HG02610 (cell line): ENCODE measurements around the gene OGT.
"Not testable (repeated sequence)": the region's sequence is repeated elsewhere in the genome, so short reads cannot be mapped to it uniquely, and the experiment has no call there.

ENCODE experiments used
- ATAC-seq: cut with Tn5 transposase; IDR thresholded peaks from one replicate; pipeline ENCODE4 v1.9.1; 2021; ENCODE audit warnings: mild to moderate bottlenecking, moderate library complexity; ENCODE audit not compliant: unreplicated experiment

The OGT gene

DNA sequence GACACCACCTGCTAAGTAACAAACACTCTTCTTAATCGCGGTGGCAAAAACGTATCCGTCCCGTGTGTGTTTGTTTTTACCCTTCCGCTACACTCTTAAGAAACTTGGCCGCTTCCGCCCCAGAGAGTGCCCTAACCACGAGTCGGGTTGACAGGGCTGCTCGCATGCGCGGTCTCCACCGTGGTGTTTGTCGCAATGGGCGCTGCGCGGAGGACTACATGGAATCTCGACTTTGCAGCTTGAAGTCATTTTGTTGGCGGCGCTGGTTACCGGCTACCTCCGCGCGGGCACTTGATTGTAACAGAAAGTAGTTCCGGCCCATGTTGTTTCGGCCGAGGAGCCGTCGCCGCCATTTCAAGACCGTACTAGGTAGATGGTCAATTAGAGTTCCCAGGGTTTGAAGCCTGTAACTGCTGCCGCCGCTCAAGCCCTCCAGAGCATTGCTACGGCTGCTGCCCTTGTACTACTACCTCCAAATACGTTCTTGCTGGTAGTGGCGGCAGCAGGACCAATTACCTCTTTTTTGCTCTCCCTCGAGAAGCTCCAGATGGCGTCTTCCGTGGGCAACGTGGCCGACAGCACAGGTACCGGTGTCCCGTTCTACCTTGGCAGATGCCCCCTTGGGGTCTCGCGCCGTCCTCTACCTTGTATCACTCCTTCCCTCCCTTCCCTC lies at the start of gene OGT:
Gene OGT, plus strand, starts transcription at position 352 of the 673 bp plus-strand sequence. Its CDS starts 196 bp downstream, at position 548.
- ATAC-seq: peak; percentile 77

DNA sequence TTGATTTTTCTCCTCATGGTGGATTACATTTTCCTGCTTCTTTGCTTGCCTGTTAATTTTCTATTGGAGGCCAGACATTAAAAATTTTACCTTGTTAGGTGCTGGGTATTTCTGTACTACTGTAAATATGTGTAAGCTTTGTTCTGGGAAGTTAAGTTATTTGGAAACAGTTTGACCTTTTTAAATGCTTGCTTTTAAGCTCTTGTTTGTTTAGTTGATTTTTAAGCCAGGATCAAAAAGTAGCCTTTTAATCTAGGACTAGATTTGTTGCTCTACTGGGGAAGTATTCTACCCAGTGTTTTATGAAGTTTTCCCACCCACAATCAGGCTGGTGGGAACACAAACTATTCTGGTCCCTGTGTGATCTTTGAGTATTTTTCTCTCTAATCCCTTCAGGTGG lies 45.1 kb upstream of the OGT start:
- no peak for ATAC-seq

DNA sequence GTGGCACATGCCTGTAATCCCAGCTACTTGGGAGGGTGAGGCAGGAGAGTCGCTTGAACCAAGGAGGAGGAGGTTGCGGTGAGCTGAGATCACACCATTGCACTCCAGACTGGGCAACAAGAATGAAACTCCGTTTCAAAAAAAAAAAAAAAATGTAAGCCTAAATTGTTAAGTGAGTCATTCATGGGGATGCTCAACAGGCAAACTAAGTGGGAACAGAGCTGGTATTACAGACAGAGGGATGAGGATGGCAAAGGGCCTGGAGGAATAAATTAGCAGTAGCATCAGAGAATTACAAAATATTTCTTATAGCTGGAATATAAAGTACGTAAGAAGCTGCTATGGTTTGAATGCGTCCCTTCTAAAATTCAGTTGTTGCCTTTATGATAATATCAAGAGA lies 43.4 kb upstream of the OGT start:
- ATAC-seq: no peak

DNA sequence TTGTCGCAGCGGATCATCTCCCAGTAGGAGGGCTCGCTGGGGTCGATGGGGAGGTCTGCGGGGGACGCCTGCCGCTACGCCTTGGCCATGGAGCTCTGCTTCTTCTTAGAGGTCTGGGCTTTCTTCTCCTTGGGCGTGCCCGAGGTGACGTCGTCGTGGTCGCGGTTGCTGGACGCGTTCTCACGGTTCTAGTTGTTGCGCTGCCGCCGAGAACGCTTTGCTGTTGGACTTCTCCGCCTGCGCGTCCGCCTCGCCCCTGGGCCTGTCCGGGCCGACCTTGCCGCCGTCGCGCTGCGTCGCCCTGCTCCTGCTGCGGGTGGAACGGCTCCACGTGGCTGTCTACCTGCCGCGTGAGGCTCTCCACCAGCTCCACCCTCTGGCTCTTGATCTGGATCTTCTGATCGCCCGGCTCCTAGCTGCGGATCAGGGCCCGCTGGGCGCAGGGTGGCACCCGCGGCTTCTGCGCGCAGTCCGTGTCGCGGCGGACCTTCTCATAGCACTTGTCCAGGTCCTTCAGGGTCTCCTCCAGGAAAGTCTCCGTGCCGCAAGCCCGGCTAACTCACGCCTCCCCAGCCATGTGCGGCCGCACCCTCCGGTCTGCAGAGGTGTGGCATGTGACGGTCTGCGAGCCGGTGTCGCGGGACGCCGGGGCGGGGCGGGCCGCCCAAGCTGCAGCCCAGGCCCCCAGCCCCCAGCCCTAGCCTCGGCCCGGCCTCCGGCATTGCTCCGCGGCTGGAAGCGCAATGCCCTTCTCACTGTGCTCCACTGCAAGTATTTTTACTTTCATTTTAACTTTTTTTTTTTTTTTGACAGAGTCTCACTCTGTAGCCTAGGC lies 40.5 kb upstream of the OGT start:
- peak; percentile 48 for ATAC-seq

DNA sequence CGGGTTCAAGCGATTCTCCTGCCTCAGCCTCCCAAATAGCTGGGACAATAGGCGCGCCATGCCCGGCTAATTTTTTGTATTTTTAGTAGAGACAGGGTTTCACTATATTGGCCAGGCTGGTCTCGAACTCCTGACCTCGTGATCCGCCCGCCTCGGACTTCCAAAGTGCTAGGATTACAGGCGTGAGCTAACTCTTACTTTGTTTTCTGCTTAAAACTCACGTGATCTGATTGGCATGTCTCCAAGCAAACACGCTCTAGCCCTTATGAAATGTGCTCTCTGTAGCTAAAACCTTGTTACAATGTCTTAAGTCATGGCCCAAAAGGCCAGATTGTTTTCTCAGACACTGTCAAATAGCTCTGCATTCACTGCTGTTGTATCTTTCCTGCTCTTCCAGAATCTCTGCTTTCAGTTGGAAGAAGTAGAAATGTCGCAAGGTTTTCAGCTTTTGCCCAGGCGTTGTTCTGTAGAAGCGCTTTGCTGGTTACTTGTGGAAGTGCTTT lies 39.7 kb upstream of the OGT start:
- no peak for ATAC-seq

DNA sequence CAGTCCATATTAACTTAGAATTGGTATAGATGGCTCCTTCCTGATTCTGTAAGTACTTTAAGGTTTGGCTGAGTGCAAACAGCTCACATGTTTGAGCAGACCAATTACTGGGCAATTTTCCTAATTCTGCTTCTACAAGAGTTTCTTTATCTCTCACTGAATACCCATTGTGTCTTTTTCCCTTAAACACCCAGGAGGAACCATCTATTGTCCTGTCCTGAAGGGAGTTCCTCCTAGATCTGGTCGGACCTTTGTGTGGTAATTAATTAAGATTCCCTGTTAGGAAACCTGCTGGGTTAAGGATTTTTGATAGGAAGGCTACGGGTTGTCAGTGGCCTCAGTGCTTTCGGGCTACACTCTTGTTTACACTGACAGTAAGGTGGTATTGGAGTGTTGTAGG lies 36.9 kb upstream of the OGT start:
- not testable (repeated sequence) for ATAC-seq

DNA sequence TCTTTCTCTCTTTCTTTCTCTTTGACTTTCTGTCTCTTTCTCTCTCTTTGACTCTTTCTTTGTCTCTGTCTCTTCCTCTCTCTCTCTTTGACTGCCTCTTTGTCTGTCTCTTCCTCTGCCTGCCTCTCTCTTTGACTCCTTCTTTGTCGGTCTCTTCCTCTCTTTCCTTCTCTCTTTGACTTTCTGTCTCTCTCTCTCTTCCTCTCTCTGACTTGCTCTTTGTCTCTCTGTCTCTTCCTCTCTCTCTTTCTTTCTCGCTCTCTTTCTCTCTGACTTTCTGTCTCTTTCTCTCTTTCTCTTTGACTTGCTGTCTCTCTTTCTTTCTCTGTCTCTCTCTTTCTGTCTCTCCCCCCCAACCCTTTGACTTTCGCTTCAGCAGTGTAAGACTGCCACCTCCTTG lies 36.4 kb upstream of the OGT start:
- no peak for ATAC-seq

DNA sequence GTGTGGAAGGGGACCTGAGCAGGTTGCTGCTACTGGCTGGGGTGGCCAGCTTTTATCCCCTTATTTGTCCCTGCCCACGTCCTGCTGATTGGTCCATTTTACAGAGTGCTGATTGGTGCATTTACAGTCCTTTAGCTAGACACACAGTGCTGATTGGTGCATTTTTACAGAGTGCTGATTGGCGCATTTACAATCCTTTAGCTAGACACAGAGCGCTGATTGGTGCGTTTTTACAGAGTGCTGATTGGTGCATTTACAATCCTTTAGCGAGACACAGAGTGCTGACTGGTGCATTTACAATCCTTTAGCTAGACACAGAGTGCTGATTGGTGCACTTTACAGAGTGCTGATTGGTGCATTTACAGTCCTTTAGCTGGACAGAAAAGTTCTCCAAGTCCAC lies 30.8 kb upstream of the OGT start:
- not testable (repeated sequence) for ATAC-seq

DNA sequence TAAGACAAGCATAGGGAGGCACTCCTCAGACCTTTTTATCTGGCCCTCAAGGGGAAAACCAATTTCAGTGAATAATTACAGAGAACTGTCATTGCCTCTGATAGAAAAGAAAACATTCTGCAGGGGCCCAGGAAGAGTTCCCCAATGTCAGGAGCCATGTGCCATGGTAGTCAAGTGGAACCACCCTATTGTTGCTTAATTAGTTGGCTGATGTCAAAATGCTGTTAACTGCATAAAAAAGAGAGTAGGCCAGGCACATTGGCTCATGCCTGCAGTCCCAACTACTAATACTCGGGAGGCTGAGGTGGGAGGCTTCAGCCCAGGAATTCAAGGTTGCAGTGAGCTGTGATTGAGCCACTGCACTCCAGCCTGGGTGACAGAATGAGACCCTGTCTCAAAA lies 28.6 kb upstream of the OGT start:
- ATAC-seq: no peak

DNA sequence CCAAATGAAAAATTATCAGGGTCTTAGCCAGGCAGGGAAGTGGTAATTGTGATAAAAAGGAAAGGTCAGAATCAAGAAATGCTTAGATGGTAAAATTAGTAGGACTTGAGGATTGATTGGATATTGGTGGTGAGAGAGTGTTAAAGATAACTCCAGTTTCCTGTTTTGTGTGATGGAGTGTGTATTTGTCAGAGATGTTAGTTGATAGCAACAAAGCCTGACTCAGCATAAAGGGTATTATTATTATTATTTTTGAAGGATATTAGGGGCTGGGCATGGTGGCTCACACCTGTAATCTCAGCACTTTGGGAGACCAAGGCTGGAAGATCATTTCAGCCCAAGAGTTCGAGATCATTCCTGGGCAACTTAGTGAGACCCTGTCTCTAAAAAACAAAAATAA lies 23.6 kb upstream of the OGT start:
- no peak for ATAC-seq

DNA sequence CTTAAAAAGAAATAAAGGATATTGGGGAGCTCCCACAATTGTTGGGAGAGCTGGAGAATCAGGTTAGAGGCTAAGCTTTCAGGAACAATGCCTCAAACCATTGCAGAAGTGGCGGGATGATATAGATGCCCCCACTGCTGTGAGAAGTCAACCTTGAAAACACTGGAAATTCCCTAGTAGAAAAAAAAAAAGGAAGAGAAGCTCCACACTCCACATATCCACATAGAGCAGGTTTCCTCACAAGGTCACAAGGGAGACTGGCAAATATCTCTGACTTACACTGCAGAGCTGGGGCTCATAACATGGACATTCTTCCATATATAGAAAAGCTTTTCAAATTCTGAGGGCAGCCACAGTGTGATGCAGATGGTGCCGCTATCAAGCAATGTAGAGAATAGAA lies 22.7 kb upstream of the OGT start:
- ATAC-seq: no peak

DNA sequence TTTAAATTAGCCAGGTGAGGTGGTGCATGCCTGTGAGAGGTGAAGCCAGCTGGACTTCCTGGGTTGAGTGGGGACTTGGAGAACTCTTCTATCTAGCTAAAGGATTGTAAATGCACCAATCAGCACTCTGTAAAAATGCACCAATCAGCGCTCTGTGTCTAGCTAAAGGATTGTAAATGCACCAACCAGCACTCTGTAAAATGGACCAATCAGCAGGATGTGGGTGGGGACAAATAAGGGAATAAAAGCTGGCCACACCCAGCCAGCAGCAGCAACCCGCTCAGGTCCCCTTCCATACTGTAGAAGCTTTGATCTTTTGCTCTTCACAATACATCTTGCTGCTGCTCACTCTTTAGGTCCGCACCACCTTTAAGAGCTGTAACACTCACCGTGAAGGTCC lies 19.2 kb upstream of the OGT start:
- not testable (repeated sequence) for ATAC-seq

DNA sequence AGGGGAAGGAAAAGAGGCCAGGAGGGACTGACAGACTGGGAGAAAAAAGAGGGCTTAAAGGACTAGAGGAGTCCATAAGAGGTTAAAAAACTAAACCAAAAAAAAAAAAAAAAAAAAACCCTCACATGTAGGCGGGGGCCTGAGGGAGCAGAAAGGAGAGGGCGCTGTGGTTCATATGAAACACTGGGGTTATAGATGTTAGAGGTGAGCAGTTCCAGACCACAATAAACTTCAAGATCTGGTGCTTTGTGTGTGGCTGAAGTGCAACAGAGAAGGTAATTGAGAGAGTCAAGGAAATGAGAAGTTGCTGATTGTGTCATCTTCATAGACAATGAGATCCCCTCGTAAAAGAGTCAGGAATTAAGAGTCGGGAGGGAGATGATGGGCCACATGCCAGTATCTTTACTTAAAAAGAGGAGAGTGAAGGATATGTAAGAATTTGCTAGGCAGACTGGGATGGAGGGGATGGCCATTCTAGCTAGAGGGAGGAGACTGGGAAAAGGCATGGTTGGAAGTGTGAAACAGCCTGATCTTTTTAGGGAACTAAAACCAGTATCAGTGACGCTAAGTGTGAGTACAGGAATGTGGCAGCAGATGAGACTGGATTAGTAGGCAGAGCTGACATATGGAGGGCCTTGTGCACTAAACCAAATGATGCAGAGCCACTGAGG lies 18.4 kb upstream of the OGT start:
- ATAC-seq: peak; percentile 91

DNA sequence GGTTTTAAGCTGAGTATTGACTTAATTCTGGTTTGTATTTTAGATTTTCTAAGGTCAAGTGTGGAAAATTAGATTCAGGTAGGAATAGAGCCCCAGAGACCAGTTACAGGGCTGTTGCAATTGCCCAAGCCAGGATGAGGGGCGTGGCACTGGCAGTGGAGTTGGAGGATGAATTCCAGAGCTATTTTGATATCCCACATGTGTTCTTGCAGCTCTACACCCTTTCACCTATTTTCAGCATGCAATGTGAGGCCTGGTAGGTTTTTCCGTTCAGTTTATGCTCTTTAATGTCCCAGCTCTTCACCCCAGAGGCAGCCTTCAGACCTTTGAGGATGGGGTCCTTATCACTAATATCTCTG lies 17.9 kb upstream of the OGT start:
- ATAC-seq: no peak

DNA sequence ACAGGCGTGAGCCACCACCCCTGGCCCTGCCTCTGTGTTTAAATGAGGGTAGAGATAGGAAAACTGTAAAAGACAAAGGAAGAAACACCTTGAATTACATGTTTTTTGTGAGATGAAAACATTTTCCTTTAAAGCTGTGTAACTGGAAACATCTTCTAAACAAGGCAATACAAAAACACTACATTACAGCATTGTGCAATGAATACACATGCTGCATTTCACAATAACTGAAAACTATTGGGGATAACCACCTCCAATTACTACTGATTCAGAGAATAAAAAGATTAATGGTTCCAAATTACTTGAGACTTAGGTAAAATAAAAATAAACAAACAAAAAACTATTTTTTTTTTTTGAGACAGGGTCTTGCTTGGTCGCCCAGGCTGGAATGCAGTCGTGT lies 7.6 kb upstream of the OGT start:
- ATAC-seq: no peak

DNA sequence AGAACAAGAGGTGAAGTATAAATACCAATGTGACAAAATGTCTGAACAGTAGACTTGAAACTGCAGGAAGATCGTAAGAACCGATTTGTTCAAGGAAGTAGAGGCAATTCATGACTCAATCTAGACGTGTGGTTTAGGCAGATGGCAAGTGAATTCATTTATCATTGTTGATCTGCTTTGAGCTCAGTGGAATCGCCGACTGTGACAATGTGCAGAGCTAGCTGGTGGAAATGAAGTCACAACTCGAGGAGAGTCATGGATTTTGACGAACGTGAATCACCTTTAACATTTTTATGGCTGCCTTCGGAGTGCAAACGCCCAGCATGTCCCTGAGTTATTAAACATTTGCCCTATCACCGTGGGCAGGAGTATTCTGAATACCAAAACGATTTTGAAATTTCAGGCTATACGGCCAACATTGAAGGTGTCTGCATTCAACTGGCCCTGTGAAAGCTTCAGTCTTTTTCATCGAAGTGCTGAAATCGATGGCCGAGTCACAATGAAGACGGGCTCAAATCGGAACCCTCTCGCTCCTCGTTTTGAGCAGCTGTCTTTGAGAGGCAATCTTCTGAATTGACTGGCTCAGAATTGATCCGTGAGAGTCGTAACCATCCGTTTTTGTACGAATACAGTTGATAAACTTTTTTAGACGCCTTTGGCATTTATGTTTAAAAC lies 689 bp upstream of the OGT start:
- peak; percentile 32 for ATAC-seq

DNA sequence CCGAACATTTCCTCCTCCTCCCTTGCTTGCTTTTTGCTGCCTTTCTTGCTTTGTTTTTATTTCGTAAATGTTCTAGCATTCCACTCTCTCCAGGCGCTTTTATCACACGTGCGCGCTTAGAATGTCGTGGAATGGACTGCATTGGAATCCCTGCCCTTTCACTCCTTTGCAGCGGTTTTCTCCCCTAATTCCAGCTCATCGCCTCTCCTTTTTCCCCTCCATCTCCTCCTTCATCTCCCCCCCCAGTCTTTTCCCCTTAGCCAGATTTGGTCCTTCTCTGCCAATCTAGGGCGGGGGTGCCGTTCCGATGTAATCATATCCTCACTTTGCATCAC lies 579 bp downstream of the OGT start:
- ATAC-seq: no peak

DNA sequence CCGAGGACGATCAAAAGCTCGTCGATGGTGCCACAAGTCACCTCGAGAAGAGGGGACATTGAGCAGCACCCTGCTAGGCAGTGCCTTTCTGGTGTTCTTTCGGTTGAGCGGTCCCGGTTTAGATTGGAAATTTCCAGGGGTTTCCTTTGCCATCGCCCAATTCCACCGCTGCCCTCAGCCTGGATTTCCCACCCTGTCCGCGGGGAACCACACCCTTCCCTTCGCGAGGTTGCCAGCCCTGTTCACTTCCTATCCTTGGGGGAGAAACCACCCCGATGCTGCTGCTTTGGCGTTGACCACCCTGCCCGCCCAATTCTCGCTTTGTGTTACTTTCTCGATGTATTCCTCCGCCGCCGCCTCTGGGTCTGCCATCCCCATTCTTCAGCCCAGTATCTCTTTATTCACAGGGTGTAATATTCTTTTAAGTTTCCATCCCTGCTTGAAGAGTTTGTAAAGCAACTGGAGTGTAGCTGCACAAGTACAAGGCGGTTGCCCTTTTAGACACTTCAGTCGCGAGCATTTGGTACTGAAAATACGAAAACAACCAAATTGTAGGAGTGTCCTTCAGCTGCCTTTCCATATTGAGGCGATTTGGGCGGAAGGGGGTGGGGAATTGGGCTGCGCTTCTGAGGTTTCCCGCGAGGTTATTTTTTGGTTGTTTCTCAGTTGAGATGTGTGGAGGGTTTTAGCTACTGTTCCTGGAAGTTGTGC lies 1.1 kb downstream of the OGT start:
- ATAC-seq: peak; percentile 25

DNA sequence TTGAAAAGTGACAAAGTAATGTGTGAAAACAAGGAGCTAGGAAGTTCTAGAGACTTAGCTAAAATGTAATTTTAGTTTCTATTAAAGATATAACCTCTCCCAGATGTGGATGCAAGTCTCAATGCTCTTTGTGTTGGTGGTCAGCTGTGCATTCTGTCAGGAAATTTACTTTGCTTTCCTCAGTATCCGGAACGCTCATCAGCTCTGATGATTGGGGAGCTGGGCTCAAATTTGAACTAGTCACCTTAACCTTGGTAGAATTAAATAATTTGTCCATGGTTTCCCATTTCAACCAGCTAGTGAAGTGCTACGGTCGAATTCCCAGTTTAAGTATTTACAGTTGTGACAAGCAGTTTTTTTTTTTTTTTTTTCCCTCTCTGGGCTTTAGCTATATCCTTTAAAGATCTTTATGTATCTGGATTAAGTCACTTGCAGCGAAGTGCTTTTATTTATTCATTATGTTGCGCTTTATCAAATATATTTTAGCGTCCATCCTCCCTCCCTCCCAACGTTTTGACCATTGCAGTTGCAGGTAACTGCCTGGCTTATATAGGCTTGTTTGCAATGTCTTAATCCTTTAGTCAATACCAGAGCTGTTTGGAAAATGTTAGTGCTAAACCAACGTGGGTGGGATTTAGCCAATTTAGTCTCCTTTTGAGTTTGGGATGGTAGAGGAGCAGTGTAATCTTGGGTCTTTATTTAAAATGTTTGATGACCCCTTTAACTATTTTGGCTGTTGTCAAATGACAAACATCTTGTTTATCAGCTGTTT lies 2.1 kb downstream of the OGT start:
- ATAC-seq: no peak

DNA sequence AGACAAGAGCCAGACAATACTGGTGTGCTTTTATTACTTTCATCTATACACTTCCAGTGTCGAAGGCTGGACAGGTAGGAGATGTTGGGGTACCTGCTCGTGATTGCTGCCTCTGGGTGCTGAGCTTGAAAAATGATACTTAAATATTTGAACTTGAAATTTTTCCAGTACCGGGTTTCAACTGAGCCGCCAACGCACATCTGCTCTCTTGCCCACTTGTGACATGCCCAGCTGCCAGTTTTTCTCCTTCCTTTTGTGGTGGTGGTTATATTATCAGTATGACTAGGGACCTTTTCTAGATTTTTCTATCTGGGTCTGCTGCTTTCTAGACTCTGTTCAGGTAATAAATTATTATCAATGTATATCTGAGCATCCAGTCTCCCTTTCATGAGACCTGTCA lies 3.4 kb downstream of the OGT start:
- ATAC-seq: no peak
